HG03558 (cell line): ENCODE data around the gene KRTAP2-4.
"Not testable (repeated sequence)": the region's sequence is repeated elsewhere in the genome, so short reads cannot be mapped to it uniquely, and the experiment has no call there.

Experiments used
- ATAC-seq: cut with Tn5 transposase; IDR thresholded peaks from one replicate; pipeline ENCODE4 v1.9.1; 2021; ENCODE audit warnings: moderate number of reproducible peaks; ENCODE audit not compliant: unreplicated experiment; ENCODE audit errors: extremely low read depth

KRTAP2-4 gene, protein sequence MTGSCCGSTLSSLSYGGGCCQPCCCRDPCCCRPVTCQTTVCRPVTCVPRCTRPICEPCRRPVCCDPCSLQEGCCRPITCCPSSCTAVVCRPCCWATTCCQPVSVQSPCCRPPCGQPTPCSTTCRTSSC

DNA sequence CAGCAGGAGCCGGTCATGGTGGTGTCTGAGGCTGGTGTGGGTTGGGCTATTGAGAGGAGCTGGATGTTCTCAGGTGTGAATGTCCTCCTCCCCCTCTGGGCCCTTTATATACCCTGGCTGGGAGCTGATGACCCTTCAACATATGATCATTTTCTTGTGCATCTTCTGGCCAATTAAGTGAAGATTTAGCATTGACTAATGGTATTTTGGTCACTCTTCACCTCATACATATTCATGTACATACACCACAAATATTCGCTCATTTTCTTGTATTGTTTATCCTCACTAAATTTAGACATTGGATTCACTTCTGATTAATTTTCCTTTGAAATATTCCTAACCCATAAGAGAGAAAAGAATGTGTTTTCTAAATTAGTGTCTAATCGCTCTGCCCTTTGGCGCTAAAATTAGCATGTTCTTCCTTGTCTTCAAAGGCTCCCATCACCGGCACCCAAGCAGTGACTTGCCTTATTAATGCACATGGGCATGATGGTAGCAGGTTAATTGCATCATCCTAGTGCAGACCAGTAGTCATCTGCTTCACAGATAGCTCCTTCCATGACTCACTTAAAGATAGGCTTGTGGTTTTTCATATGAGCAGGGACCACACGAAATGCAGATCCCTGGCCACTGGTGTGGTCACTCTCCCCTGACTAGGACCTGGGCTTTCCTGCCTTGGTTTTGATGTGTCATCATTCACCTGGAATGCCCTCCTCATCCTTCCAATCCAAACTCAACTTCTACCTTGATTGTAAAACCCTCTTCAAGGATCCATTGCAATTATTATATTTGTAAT, at the start of gene KRTAP2-4:
KRTAP2-4 (minus strand) TSS at position 51 of the 796 bp plus-strand sequence; CDS start at position 17, 34 bp downstream.
- ATAC-seq, result no peak

DNA sequence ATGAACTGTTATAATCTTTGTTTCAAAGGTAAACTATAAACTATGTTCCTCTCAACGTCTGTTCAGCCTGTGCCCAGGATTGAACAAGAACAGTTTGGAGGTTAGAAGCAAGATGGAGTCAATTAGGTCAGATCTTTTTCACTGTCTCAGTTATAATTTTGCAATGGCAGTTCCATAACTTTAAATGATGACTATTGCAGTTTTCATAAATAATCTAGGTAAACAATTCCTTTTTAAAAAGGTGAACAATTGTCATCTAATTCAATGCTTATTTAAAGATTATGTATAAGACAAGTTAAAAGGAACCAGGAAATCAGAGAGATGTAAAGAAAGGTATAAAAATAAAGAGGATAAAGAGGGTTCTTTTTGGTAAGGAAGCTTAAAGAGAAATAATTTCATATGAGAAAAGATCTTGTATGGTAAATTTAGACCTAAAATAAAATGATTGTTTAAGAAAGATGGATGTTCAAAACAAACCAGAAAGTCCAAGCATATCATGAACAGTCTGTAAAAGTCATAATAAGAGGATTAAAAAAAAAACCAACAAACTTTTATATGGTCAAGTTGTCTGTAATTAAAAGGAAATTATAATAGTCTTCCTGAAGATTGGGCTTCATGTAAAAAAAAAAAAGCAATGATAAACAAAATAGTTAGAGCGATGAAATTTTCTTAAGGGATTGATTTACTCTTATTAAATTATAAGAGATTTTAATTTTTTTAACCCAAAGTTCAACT, 45.6 kb upstream of the KRTAP2-4 start:
- no peak for ATAC-seq

DNA sequence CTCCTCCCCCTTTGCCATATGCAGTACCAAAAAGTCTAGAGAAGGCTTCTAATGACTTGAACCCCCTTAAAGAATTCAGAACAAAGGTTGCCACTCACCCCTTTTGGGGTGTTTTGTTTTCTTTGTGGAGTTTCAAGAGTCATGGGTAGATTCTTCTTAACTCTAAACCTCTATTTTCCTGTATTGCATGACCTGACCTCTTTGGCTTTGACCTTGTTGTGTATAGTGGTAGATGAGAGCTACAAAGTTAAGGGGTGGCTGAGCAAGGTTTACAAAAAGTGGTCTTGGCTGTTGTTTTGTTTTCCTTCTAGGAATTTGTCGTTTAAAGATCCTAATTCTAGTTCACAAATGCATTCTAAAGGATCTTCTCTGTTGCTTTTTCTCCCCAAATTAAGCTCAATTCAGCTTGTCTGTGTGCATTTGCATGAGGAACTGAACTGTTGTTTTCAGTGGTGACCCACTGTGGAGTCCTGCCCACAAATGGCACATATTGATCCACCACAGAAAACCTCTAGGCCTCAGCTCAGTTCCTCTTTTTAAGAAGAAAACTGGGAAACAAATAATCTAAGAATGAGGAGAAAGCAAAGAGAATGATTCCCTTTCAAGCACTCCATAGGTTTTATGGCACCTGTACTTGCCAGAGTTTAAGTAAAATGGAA, 43.2 kb upstream of the KRTAP2-4 start:
- not testable (repeated sequence) for ATAC-seq

DNA sequence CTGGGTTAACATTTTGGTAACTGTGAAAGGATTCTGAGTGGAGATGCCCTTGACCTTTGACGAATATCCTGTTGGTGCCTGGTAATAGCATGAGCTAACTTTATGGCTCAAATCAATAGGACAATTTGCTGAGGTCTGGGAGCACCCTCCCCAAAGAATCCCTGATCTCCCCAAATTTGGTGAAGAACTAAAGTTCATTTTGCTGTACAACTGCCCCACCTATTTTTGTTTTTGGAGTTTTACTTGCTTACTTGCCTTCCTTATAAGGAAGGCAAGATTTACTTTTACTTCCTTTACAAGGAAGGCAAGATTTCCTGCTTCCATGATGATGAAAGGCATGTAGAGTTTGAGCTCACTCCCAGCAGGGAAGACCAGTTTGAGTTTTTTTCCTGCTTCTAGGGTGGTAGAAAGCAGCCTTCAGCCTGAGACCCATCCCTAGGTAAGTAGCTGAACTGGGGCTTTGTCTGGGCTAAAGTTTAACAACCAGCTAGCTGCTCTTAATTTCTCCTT, 42.3 kb upstream of the KRTAP2-4 start:
- ATAC-seq, result no peak

DNA sequence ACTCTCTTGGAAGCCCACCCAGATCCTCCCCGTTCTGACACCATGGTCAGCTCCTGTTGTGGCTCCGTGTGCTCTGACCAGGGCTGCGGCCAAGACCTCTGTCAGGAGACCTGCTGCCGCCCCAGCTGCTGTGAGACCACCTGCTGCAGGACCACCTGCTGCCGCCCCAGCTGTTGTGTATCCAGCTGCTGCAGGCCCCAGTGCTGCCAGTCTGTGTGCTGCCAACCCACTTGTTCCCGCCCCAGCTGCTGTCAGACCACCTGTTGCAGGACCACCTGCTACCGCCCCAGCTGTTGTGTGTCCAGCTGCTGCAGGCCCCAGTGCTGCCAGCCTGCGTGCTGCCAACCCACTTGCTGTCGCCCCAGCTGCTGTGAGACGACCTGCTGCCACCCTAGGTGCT, 39.7 kb upstream of the KRTAP2-4 start, which contains the start of gene KRTAP4-9:
KRTAP4-9 (plus strand) TSS at position 43 of the 400 bp plus-strand sequence; CDS start at position 43, 0 bp downstream.
- ATAC-seq, result not testable (repeated sequence)

DNA sequence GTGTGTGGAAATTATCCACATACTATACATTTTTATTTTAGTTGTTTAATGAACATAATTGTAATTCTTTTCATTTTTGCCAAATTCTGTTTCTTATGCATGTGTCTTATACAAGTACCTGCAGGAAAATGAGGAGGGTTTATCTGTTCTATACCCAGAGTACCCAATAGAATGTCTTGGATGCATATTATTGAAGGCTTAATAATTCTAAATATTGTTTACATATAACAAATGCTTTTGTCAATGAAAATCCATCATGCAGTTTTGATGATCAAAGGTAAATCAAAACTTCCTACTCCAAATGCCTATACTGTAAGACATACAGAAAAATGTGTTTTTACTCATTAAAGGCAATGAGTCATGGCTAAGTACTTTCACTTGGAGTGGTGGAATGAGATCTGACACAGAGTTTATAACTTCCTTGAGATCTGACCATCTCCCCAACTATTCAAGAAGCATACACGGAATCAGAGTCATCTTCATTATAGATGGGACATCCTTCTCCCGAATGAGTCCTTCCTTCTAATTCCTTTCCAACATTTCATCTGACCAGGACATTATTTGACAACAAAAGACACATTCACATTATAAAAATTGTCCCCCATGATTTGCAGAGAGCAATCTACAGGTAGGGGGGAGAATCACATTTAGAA, 38.8 kb upstream of the KRTAP2-4 start:
- ATAC-seq, result not testable (repeated sequence)

DNA sequence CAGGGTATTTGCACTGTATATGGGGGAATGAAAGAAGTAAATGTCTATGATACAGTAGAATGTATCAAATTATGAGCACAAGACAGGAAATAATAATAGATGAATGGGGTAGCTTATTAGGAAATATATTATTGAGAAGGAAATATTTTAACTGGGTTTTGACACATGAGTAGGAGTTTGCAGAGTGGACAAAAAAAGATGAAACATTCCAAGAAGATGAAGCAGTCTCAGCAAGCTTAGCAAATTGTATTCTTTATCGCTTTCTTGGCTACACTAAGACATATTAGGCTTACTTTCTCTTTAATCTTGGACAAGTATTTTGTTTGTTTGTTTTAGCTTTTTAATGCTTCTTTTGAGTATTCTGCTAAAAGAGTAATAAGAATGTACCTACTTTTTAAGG, 38.2 kb upstream of the KRTAP2-4 start:
- ATAC-seq, result no peak

DNA sequence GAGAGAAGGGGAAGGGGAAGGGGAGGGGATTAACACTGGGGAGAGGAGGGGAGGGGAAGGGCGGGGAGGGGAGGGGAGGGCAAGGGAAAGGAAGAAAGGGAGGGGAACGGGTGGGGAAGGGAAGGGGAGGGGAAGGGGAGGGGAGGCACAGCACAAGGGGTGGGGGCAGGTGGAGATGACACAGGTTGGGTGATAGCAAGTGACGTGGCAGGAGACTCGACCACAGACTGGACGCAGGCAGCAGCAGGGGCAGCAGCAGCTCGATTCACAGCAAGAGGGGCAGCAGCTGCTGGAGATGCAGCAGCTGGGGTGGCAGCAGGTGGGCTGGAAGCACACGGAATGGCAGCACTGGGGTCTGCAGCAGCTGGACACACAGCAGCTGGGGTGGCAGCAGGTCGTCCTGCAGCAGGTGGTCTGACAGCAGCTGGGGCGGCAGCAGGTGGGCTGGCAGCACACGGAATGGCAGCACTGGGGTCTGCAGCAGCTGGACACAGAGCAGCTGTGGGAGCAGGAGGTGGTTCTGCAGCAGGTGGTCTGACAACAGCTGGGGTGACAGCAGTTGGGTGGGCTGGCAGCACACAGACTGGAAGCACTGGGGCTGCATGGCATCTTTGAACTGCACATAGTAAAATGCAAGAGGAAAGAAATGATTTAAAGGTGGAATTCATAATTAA, 36.0 kb upstream of the KRTAP2-4 start, which contains the start of gene KRTAP4-16:
KRTAP4-16 (minus strand) TSS at position 624 of the 674 bp plus-strand sequence; CDS start at position 624, 0 bp downstream.
- no peak for ATAC-seq

DNA sequence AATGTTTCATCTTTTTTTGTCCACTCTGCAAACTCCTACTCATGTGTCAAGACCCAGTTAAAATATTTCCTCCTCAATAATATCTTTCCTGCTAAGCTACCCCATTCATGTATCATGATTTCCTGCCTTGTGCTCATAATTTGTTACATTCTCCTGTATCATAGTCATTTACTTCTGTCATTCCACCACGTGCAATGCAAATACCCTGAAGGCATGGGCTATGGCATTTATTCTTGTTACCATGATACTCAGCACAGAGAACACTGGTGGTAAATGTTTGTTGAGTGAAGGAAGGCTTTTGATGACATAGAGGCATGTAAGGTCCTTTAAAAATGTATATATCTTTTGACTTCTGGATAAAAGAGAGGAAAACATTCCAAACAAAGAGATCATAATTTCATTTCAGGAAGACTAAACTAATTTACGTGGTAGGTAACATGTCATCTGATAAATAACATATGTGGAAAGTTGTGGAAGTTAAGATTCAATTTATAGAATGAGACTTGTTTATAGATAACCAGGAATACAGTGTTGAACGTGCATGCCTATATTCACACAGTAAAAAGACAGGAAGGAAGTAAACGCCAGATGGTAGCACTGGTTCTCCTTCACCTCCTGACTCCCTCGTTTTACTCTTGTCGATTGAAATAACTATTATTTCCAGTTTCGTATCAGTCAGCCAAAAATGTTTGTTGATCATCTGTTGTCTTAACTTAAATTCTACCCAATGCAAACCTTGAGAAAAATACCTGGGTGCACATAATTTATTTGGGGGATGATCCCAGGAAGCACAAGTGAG, 34.2 kb upstream of the KRTAP2-4 start:
- ATAC-seq, result not testable (repeated sequence)

DNA sequence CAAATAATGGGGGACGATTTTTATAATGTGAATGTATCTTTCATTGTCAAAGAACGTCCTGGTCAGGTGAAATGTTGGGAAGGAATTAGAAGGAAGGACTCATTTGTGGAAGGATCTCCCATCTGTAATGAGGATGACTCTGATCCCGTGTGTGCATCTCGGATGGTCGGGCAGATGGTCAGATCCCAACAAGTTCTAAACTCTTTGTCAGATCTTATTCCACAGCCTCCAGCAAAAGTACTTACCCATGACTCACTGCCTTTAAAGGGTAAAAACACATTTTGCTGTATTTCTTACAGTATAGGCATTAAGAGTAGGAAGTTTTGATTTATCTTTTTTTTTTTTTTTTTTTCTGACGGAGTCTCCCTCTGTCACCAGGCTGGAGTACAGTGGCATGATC, 32.8 kb upstream of the KRTAP2-4 start:
- no peak for ATAC-seq

DNA sequence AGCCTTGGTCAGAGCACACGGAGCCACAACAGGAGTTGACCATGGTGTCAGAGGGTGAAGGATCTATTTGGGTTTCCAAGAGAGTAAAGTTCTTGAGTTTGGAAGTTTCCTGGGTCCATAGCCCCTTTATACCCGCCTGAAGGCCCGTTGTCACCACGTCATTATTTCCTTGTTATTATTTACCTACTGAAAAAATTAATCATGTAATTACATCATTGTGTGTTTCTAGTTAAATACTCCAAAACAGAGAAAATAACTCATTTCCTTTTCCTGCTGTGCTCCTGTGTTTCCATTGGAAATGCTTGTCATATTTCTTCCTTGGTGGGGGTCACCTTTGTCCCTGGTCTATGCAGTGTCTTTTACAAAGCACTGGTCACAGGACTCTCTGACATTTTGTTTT, 32.4 kb upstream of the KRTAP2-4 start, which contains the start of gene KRTAP4-8:
KRTAP4-8 (minus strand) TSS at position 101 of the 400 bp plus-strand sequence; CDS start at position 43, 58 bp downstream.
- ATAC-seq, result no peak

DNA sequence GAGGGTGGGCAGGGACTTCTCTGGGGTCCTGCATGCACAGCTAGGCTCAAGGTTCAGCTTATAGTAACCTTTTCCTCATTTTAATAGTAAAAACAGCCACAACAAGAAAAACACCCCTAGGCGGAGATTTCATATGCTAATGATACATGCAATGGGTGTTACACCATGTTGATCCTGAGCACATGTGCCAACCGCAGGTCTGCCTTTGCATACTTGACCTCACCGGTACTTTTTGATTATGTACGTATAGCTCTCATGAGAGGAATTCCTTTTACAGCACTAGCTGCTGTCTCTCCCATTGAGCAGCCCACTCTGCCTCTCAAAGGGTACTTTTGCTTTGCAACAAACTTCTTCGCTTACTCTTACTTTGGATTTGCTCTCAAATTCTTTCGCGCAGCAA, 30.4 kb upstream of the KRTAP2-4 start:
- ATAC-seq, result no peak

DNA sequence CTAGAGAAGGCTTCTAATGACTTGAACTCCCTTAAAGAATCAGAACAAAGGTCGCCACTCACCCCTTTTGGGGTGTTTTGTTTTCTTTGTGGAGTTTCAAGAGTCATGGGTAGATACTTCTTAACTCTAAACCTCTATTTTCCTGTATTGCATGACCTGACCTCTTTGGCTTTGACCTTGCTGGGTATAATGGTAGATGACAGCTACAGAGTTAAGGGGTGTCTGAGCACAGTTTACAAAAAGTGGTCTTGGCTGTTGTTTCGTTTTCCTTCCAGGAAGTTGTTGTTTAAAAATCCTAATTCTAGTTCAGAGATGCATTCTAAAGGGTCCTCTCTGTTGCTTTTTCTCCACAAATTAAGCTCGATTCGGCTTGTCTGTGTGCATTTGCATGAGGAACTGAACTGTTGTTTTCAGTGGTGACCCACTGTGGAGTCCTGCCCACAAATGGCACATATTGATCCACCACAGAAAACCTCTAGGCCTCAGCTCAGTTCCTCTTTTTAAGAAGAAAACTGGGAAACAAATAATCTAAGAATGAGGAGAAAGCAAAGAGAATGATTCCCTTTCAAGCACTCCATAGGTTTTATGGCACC, 23.2 kb upstream of the KRTAP2-4 start:
- ATAC-seq, result not testable (repeated sequence)

DNA sequence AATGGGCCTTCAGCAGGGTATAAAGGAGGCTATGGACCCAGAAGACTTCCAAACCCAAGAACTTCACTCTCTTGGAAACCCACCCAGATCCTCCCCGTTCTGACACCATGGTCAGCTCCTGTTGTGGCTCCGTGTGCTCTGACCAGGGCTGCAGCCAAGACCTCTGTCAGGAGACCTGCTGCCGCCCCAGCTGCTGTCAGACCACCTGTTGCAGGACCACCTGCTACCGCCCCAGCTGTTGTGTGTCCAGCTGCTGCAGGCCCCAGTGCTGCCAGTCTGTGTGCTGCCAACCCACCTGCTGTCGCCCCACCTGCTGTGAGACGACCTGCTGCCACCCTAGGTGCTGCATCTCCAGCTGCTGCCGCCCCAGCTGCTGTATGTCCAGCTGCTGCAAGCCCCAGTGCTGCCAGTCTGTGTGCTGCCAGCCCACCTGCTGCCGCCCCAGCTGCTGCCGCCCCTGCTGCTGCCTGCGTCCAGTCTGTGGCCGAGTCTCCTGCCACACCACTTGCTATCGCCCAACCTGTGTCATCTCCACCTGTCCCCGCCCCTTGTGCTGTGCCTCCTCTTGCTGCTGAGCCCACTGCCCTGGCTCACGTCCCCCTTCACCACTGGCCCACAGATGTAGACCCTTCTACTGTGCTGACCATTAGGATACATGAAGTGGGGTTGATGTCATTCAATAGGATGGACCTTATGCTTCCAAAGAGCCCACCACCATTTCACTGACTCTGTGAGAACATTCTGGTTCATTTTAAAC, 18.6 kb upstream of the KRTAP2-4 start, which contains the start of gene KRTAP4-7:
KRTAP4-7 (plus strand) TSS at position 51 of the 757 bp plus-strand sequence; CDS start at position 108, 57 bp downstream.
- not testable (repeated sequence) for ATAC-seq

DNA sequence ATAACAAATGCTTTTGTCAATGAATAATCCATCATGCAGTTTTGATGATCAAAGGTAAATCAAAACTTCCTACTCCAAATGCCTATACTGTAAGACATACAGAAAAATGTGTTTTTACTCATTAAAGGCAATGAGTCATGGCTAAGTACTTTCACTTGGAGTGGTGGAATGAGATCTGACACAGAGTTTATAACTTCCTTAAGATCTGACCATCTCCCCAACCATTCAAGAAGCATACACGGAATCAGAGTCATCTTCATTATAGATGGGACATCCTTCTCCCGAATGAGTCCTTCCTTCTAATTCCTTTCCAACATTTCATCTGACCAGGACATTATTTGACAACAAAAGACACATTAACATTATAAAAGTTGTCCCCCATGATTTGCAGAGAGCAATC, 17.7 kb upstream of the KRTAP2-4 start:
- ATAC-seq, result not testable (repeated sequence)

DNA sequence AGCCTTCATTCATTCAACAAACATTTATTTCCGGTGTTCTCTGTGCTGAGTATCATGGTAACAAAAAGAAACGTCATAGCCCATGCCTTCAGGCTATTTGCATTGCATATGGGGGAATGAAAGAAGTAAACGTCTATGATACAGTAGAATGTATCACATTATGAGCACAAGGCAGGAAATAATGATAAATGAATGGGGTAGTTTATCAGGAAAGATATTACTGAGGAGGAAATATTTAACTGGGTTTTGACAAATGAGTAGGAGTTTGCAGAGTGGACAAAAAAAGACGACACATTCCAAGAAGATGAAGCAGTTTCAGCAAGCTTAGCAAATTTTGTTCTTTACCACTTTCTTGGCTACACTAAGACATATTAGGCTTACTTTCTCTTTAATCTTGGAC, 16.9 kb upstream of the KRTAP2-4 start:
- no peak for ATAC-seq

DNA sequence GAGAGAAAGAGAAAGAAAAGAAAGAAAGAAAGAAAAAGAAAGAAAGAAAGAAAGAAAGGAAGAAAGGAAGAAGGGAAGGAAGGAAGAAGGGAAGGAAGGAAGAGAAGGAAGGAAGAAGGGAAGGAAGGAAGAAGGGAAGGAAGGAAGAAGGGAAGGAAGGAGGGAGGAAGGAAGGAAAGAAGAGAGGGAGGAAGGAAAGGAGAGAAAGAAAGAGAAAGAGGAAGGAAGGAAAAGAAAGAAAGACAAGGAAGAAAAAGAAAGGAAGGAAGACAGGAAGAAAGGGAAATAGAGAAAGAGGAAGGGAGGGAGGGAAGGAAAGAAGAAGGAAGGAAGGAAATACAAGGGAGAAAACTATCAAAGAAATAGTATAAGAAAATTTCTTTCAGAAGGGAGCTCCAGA, 11.1 kb upstream of the KRTAP2-4 start:
- ATAC-seq, result no peak
